Measurements from ENCODE around the gene COX19. TPM values are rescaled to one million over a fixed set of nuclear protein-coding genes. Genes with fewer than 3 reads are reported as not detected.

The COX19 gene
- total and polyA plus RNA-seq, 2 donors from 2014 or later = 4.8 to 14.7 TPM

GRCh38 chr7:992709-993607 is 17.6 kb upstream of the COX19 start:
- H3K36me3 ChIP-seq (ENCODE audit: control insufficient read depth in 2 of 3, insufficient read depth in 3 of 3, low read length in 3 of 3) = no peaks in the 10 kb centered on the region
- FAIRE-seq = peak; percentile 41
- TF ChIP-seq CTCF (IDR thresholded peaks at IDR 0.05; ENCODE audit: borderline replicate concordance, extremely low read depth, insufficient read depth) = peak; percentile 100
- H3K9ac ChIP-seq (ENCODE audit: low read length in 3 of 3) = no peak overlapping the region
- H3K27ac ChIP-seq (ENCODE audit: low read depth in 2 of 2, low read length in 2 of 2) = peak overlapping the region in 1 of 2 donors; percentile 32
- H3K27me3 ChIP-seq (ENCODE audit: control insufficient read depth, insufficient read depth, low read length) = no peaks in the 10 kb centered on the region
- H3K4me3 ChIP-seq (ENCODE audit: low read length in 3 of 3) = no peak overlapping the region
- H3K4me1 ChIP-seq (ENCODE audit: control insufficient read depth in 2 of 3, insufficient read depth in 2 of 3, low read depth in 1 of 3, low read length in 3 of 3) = peaks cover 0 to 5% (median 0%) of the 10 kb centered on the region in 3 donors
- peak; percentile 97 to 99 (median 98) for DNase-seq
- H3K9me3 ChIP-seq (ENCODE audit: control insufficient read depth in 2 of 3, insufficient read depth in 1 of 3, low read length in 3 of 3) = no peaks in the 10 kb centered on the region
- intact Hi-C loops (cut with DNase I) = loop anchor here (5.0 to 10.0 kb wide), 2 partner anchors 69 to 182 kb away; no protein-coding TSS in a partner anchor

- FAIRE-seq = no peak
- TF ChIP-seq CTCF (IDR thresholded peaks at IDR 0.05; ENCODE audit: borderline replicate concordance, extremely low read depth, insufficient read depth) = no peak
These were observed 16.6 kb upstream of the COX19 start for GRCh38 chr7:991729-992656.

GRCh38 chr7:990933-991728 is 15.8 kb upstream of the COX19 start:
- Histone ChIP-seq H3K9ac (ENCODE audit: low read length in 3 of 3) (no peak overlapping the region), H3K27ac (ENCODE audit: low read depth in 2 of 2, low read length in 2 of 2) (no peak overlapping the region), H3K4me1 (ENCODE audit: control insufficient read depth in 2 of 3, insufficient read depth in 2 of 3, low read depth in 1 of 3, low read length in 3 of 3) (peaks cover 0 to 5% (median 0%) of the 10 kb centered on the region in 3 donors), H3K4me3 (ENCODE audit: low read length in 3 of 3) (no peak overlapping the region), H3K27me3 (ENCODE audit: control insufficient read depth, insufficient read depth, low read length) (no peaks in the 10 kb centered on the region), H3K9me3 (ENCODE audit: control insufficient read depth in 2 of 3, insufficient read depth in 1 of 3, low read length in 3 of 3) (no peaks in the 10 kb centered on the region), H3K36me3 (ENCODE audit: control insufficient read depth in 2 of 3, insufficient read depth in 3 of 3, low read length in 3 of 3) (no peaks in the 10 kb centered on the region)
- DNase-seq (peak in 1 of 5 donors; percentile 61), FAIRE-seq (no peak)
- intact Hi-C loops (cut with DNase I) = loop anchor here (5.0 to 10.0 kb wide), 2 partner anchors 71 to 184 kb away; no protein-coding TSS in a partner anchor
- TF ChIP-seq CTCF (IDR thresholded peaks at IDR 0.05; ENCODE audit: borderline replicate concordance, extremely low read depth, insufficient read depth) = no peak

More at GRCh38 chr7:991729-992656, 16.6 kb upstream of the COX19 start:
- H3K9ac ChIP-seq (ENCODE audit: low read length in 3 of 3) = no peak overlapping the region
- intact Hi-C loops (cut with DNase I) = loop anchor here (5.0 to 10.0 kb wide), 2 partner anchors 70 to 183 kb away; no protein-coding TSS in a partner anchor
- H3K9me3 ChIP-seq (ENCODE audit: control insufficient read depth in 2 of 3, insufficient read depth in 1 of 3, low read length in 3 of 3) = no peaks in the 10 kb centered on the region
- no peaks in the 10 kb centered on the region for H3K36me3 ChIP-seq (ENCODE audit: control insufficient read depth in 2 of 3, insufficient read depth in 3 of 3, low read length in 3 of 3)
- no peak overlapping the region for H3K27ac ChIP-seq (ENCODE audit: low read depth in 2 of 2, low read length in 2 of 2)
- H3K4me1 ChIP-seq (ENCODE audit: control insufficient read depth in 2 of 3, insufficient read depth in 2 of 3, low read depth in 1 of 3, low read length in 3 of 3) = peaks cover 0 to 5% (median 0%) of the 10 kb centered on the region in 3 donors
- DNase-seq = peak in 1 of 5 donors; percentile 69
- H3K27me3 ChIP-seq (ENCODE audit: control insufficient read depth, insufficient read depth, low read length) = no peaks in the 10 kb centered on the region
- H3K4me3 ChIP-seq (ENCODE audit: low read length in 3 of 3) = no peak overlapping the region

Measured in kidney (tissue), 14 donors.